NCI-H69 (cell line): ENCODE measurements around the gene TSC22D4.
A peak's percentile ranks its signal among the peaks of the same experiment; 100 is the strongest.
"Not testable (repeated sequence)": the region's sequence is repeated elsewhere in the genome, so short reads cannot be mapped to it uniquely, and the experiment has no call there.

Experiments
- DNase-seq: peaks from one replicate; lab custom pipeline; 2025; lab: John Stamatoyannopoulos, UW

TSC22D4 gene

GRCh38 chr7:100472854-100473499 is 6.0 kb downstream of the TSC22D4 start:
- no peak for DNase-seq

DNA sequence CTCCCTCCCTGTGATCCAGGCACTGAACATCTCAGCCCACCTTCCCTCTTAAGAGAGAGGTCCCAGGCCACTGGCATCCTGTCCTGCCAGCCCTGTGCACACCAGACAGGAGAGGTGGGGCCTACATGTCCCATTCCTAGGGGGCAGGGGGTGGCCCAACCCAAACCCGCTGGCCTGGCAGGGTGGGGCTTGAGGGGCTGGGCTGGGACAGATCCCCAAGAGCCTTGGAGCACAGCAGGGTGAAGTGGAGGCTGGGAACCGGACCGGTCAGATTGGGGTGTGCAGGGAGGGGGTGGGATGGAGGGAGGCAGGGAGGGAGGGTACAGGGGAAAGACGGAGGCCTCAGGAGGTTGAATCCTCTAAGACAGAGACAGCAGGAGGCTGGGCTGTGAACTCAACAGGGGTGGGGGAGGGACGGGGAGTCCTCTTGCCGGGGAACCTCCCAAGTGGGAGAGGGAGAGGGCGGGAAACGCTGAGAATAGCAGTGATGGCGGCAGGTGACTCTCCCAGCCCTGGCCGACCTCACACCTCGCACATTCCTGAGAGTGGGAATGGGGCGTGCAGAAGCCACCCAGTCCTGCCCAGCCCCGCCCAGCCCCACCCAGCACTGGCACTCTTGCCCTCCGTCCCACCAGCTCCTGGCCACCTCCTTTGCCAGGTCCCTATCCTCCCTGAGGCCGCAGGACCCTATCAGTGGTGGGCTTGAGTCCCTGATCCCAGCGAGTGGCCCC is 6.7 kb downstream of the TSC22D4 start:
- DNase-seq: no peak

DNA sequence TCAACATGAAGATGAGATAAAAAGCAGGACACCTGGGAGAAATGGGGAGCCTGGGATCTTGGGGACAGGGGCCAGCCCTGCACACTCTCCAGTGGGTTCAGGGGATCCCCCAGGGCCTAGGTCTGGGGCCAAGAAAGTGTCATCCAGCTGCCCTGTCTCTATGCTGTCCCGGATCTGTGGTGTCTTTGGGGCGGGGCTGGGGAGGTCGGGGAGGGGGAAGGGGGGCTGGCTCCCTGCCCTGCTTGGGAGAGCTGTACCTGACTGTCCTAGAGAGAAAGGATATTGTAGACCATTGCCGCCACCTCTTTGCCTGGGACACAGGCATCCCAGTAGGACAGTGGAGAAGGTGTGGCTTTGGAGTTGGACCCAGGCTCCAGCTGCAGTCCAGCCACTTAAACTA is 8.0 kb downstream of the TSC22D4 start:
- no peak for DNase-seq

GRCh38 chr7:100469227-100470044 is 9.6 kb downstream of the TSC22D4 start:
- peak; percentile 77 for DNase-seq

DNA sequence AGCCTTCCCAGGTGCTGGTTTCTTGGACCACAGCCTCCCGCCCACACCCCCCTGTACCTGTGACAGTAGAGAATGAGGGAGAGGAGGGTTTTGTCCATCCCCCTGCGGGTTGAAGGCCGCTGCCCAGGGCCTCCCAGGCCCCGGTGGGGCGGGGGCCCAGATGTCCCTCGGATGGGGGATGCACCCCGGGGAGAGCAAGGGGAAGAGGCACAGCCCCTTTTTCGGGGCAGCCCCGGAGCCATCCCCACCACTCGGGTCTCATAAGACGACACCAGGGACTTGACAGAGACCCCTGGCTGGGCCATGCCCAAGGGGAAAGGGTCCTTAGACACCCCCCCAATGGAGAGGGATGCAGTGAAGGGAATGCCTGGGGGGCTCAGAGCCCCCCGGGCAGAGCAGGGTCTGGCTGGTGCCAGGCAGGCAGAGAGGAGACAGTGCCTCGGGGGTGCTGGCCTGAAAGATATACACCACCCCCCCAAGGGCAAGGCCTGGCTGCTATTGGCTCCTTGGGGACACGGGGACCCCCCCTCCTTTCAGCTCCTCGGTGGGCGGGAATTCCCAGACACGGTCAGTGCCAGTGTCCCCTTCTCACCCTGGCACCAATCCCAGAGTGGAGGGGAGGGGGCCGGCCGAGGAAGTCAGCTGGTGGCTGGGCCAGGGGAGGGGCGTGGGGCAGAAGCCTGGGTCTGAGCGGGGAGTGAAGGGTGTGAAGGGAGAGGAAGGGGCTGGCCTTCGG is 11.2 kb downstream of the TSC22D4 start:
- peak; percentile 53 for DNase-seq

- no peak for DNase-seq
Observed at GRCh38 chr7:100466653-100467605, 12.1 kb downstream of the TSC22D4 start.

DNA sequence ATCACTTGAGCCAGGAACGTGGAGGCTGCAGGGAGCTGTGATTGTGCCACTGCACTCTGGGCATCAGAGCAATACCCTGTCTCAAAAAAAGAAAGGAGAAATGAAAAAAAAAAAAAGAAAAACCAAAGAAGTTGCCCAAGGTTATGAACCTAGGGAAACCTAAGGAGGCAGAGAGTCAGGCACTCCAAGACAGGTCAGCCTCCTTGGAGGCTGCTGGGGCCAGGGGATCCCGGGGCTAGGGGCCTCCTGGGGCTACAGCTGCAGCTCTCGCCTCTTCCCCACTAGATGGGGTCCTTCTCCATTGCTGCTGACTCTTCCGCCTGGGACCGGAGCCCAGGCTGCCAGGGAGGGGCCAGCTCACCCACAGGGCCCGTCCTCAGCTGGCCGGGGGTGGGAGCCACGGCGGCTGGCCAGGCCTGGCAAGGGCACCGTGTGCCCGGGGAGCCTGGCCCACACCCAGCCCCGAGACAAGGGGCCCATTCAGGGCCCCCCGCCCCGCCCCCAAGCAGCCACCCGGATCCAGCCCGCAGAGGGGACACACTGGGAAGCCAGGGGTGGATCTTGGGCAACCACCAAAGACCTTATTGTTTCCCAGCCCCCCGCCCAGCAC is 13.2 kb downstream of the TSC22D4 start:
- peak; percentile 86 for DNase-seq

GRCh38 chr7:100465299-100465698 is 13.7 kb downstream of the TSC22D4 start:
- no peak for DNase-seq

GRCh38 chr7:100464791-100465190 is 14.2 kb downstream of the TSC22D4 start:
- no peak for DNase-seq

- DNase-seq: no peak
Observed at GRCh38 chr7:100464210-100464660, 14.8 kb downstream of the TSC22D4 start, which contains the start of gene SPACDR. SPACDR (minus strand) TSS chr7:100464260; CDS start chr7:100464025, 235 bp downstream.

- DNase-seq: no peak
Observed at GRCh38 chr7:100457033-100457432, 22.0 kb downstream of the TSC22D4 start.

- no peak for DNase-seq
Observed at GRCh38 chr7:100456562-100456961, 22.5 kb downstream of the TSC22D4 start.

DNA sequence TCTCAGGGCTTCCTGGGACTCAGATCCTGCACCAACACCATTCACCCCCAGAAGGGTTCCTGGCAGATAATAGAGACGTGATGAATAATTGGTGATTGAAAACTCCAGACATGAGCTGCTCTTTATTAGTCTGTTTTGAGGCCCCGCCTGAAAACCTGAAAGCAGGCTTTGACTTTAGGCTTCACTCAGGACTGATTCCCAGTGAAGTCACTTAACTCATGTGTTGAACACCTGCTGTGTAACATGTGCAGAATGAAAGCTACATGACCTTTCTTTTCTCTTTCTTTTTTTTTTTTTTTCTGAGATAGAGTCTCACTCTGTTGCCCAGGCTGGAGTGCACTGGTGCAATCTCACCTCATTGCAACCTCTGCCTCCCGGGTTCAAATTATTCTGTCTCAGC is 23.8 kb downstream of the TSC22D4 start:
- no peak for DNase-seq

- not testable (repeated sequence) for DNase-seq
Observed at GRCh38 chr7:100453854-100454253, 25.2 kb downstream of the TSC22D4 start.

DNA sequence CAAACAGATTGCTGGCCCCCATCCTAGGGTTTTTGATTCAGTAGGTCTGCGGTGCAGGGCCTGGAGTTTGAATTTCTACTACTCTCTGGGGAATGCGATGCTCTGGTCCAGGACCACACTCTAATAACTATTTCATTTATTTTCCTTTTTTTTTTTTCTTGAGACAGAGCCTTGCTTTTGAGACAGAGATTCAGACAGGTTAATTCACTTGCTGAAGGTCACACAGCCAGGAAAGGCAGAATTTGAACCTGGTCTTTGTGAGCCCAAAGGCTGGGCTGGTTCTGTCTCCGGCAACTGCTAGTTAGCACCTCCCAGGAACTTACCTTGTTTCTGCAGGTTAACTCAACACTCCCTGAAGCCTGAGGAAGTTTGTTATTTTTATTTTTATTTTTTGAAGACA is 26.5 kb downstream of the TSC22D4 start:
- DNase-seq: no peak

DNA sequence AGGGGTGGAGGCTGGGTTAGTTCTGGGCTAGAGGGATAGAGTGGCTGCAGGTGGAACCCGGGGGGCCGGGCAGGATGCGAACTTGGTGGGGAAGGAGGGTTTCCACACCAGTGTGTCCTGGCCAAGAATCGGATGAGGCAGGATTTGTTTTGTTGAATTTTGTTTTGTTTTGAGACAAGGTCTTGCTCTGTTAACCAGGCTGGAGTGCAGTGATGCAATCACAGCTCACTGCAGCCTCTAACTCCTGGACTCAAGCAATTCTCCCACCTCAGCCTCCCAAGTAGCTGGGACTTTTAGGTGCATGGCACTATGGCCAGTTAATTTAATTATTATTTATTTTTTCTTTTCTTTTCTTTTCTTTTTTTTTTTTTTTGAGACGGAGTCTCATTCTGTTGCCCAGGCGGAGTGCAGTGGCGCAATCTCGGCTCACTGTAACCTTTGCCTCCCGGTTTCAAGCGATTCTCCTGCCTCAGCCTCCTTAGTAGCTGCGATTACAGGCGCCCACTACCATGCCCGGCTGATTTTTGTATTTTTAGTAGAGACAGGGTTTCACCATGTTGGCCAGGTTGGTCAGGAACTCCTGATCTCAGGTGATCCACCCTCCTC is 29.7 kb downstream of the TSC22D4 start:
- no peak for DNase-seq

GRCh38 chr7:100447363-100447762 is 31.7 kb downstream of the TSC22D4 start:
- DNase-seq: not testable (repeated sequence)

DNA sequence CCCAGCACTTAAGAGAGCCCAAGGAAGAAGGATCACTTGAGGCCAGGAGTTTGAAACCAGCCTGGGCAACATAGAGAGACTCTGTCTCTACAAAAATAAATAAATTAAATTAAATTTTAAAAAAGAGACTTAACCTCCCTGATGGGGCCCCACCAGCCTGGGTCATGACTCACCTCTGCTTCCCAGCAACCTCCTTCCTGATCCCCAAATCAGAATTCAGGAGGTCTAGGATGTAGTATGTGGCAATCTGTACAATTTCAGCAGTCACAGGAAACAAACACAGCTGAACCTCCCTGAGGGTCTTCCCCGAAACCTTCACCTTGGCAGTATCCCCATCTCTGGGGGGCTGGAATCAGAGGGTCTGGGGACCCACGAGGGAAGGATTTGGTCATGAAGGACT is 33.0 kb downstream of the TSC22D4 start:
- DNase-seq: no peak

DNA sequence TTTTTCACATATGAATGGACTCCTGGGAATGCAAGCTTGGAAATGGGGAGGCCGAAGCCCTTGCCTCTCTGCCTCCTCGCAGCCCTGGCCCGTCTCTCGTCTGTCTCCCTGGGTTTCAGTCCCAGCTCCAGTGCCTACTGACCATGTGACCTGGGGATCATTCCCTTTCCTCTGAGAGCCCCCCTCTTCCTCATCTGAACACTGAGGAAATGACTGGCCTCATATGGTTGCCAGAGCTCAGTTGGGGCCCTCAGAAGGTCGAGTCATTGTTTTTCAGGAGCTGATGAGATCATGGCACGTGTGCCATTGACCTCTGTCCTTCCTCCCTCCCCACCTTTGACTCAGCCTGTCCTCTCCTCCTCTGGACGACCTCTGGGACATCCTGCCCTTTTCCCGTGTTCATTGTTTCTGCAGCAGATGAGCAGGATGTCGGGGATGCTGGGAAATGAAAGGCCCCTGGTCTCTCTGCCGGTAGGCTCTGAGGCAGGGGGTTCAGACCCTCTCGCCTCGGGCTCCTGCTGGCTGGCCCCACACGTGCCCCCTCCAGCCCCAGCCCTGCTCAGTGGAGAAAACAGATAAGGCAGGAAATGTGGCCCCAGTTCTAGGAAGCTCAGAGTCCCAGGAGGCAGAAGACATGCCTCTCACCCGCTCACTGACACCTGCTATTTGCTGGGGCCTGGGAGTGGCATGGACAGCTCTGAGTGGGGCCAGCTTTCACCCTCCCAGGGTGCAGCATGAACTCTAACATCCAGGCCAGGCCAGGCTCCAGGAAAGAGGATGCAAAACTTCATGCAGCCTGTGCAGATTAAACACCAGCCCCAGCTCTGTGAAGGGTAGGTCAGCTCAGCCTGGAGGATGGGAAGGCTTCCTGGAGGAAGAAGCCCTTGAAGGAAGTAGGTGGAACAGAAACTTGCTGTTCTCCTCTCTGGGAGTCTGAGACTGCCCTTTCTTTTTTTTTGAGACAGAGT is 34.4 kb downstream of the TSC22D4 start:
- no peak for DNase-seq
